ENCODE results near the gene PGS1. TPM values are rescaled to one million over a fixed set of nuclear protein-coding genes. Genes with fewer than 3 reads are reported as not detected.

PGS1 gene
- total and polyA plus RNA-seq, 8 donors, result 11.2 to 22.7 (median 14.8) TPM

GRCh38 chr17:78418326-78419026, 40.0 kb downstream of the PGS1 start:
- H3K27ac ChIP-seq, result peak overlapping the region in 1 of 4 donors; percentile 70
- H3K9me3 ChIP-seq, result no peaks in the 10 kb centered on the region
- ATAC-seq (no peak), DNase-seq (no peak), FAIRE-seq (no peak)
- 66% methylated on average over 12 of the region's 12 CpGs for WGBS, 2 donors
- TF ChIP-seq CTCF (IDR thresholded peaks at IDR 0.05), result no peak
- H3K4me3 ChIP-seq, result no peak overlapping the region
- no peaks in the 10 kb centered on the region for H3K27me3 ChIP-seq
- H3K36me3 ChIP-seq, result peaks cover under 1 to 7% (median 6%) of the 10 kb centered on the region in 3 donors
- intact Hi-C loops (cut with DNase I), result loop anchor here in 1 of 3 donors (5.0 kb wide), 1 partner anchor 56 kb away; the partner anchor contains the start of gene SOCS3
- peaks cover 0 to 11% (median 0%) of the 10 kb centered on the region in 3 donors for H3K4me1 ChIP-seq

- DNase-seq, result no peak
- no peak for TF ChIP-seq CTCF (IDR thresholded peaks at IDR 0.05)
- intact Hi-C loops (cut with DNase I), result loop anchor here (5.0 to 10.0 kb wide), 4 partner anchors 58 to 305 kb away; partner anchors contain the start of gene SOCS3 (in 2 of the 3)
- H3K27ac ChIP-seq, result no peak overlapping the region
- FAIRE-seq, result no peak
- peaks cover 4 to 18% (median 9%) of the 10 kb centered on the region in 3 donors for H3K36me3 ChIP-seq
- H3K4me1 ChIP-seq, result peaks cover 0 to 11% (median 0%) of the 10 kb centered on the region in 3 donors
- no peaks in the 10 kb centered on the region for H3K9me3 ChIP-seq
- ATAC-seq, result no peak
- H3K4me3 ChIP-seq, result no peak overlapping the region
- H3K27me3 ChIP-seq, result no peaks in the 10 kb centered on the region
- WGBS, 2 donors, result 83 to 85% methylated on average over 22 of the region's 22 CpGs
Observed at GRCh38 chr17:78419970-78420815, 41.7 kb downstream of the PGS1 start.

GRCh38 chr17:78421084-78421533, 42.7 kb downstream of the PGS1 start:
- WGBS, 2 donors, result 91 to 93% methylated on average over 6 of the region's 6 CpGs
- H3K36me3 ChIP-seq, result peaks cover 4 to 18% (median 9%) of the 10 kb centered on the region in 3 donors
- ATAC-seq, result no peak
- intact Hi-C loops (cut with DNase I), result loop anchor here in 2 of 3 donors (5.0 to 10.0 kb wide), 4 partner anchors 59 to 306 kb away; partner anchors contain the start of gene SOCS3 (in 1 of the 2)
- no peak for DNase-seq
- H3K4me1 ChIP-seq, result peaks cover 0 to 3% (median 0%) of the 10 kb centered on the region in 3 donors
- FAIRE-seq, result no peak
- no peak for TF ChIP-seq CTCF (IDR thresholded peaks at IDR 0.05)
- H3K4me3 ChIP-seq, result no peak overlapping the region
- no peak overlapping the region for H3K27ac ChIP-seq
- no peaks in the 10 kb centered on the region for H3K27me3 ChIP-seq
- no peaks in the 10 kb centered on the region for H3K9me3 ChIP-seq

- peak; percentile 60 to 91 (median 78) for DNase-seq
- intact Hi-C loops (cut with DNase I), result loop anchor here in 2 of 3 donors (5.0 to 10.0 kb wide), 4 partner anchors 59 to 307 kb away; partner anchors contain the start of gene SOCS3 (in 1 of the 2)
- Histone ChIP-seq H3K4me3 (no peak overlapping the region), H3K4me1 (no peaks in the 10 kb centered on the region), H3K27ac (no peak overlapping the region), H3K9me3 (no peaks in the 10 kb centered on the region), H3K36me3 (peaks cover 4 to 18% (median 9%) of the 10 kb centered on the region in 3 donors), H3K27me3 (no peaks in the 10 kb centered on the region)
- FAIRE-seq, result no peak
- peak; percentile 80 to 95 (median 90) for ATAC-seq
- 65 to 70% methylated on average over 24 of the region's 24 CpGs for WGBS, 2 donors
- TF ChIP-seq CTCF (IDR thresholded peaks at IDR 0.05), result peak; percentile 92 to 98 (median 95)
Observed at GRCh38 chr17:78421534-78422266, 43.3 kb downstream of the PGS1 start.

All from pancreas (tissue), 10 donors.